GM12873 (cell line): ENCODE data around the gene MYBL2.

Experiments
- CTCF ChIP-seq: IDR thresholded peaks from 2 replicates; pipeline ENCODE4 v1.5.1; 2012; ENCODE audit warnings: low read depth, mild to moderate bottlenecking, moderate library complexity, low read length, control low read depth; ENCODE audit not compliant: insufficient read depth; ENCODE audit errors: missing control alignments

The MYBL2 gene

GRCh38 chr20:43658069-43658722, 8.7 kb upstream of the MYBL2 start:
- no peak for TF ChIP-seq CTCF

GRCh38 chr20:43658723-43659419, 8.0 kb upstream of the MYBL2 start:
- peak; percentile 51 for TF ChIP-seq CTCF

- TF ChIP-seq CTCF, result no peak
Measured at GRCh38 chr20:43662943-43663655, 3.8 kb upstream of the MYBL2 start.

GRCh38 chr20:43665466-43666176, 1.3 kb upstream of the MYBL2 start:
- no peak for TF ChIP-seq CTCF

- TF ChIP-seq CTCF, result no peak
Measured at GRCh38 chr20:43667341-43668132, 623 bp downstream of the MYBL2 start.

- TF ChIP-seq CTCF, result no peak
Measured at GRCh38 chr20:43669332-43669731, 2.4 kb downstream of the MYBL2 start.
